ENCODE data around the gene ZNF33B.

DNA sequence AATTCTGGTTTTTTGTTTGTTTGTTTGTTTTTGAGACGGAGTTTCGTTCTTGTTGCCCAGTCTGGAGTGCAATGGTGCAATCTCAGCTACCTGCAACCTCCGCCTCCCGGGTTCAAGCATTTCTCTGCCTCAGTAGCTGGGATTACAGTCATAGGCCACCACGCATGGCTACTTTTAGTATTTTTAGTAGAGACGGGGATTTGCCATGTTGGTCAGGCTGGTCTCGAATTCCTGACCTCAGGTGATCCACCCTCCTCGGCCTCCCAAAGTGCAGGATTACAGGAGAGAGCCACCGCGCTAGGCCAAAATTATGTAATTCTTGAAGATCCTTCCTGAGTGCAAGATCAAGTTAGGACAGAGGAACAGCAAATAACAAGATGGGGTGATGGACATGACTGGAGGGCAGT, 719 bp downstream of the ZNF33B start:
- TF ChIP-seq CTCF (conservative IDR thresholded peaks at IDR 0.05; ENCODE audit: low read length) (no peak), EZH2phosphoT487 (IDR thresholded peaks at IDR 0.05; ENCODE audit: borderline replicate concordance, low read depth, low read length) (no peak)

All from OCI-LY7 (cell line).